Mucosa of descending colon (tissue), 3 donors: ENCODE results near the gene MYO1E. TPM values are rescaled to one million over a fixed set of nuclear protein-coding genes. Genes with fewer than 3 reads are reported as not detected.

ENCODE experiments used
- ATAC-seq: fragments of 200-7000 bp; cut with Tn5 transposase; one replicate; pipeline ENCODE4 v1.9.1; 2020; ENCODE audit warnings: mild to moderate bottlenecking, moderate library complexity
- DNase-seq, 3 donors: peaks; one replicate each; pipeline ENCODE4 v3.0.0-alpha.2; 2020
- H3K36me3 ChIP-seq: fragments of 200-600 bp; one replicate; pipeline ENCODE4 v1.8.0; 2021; ENCODE audit warnings: low read depth, mild to moderate bottlenecking
- H3K4me1 ChIP-seq: fragments of 200-600 bp; one replicate; pipeline ENCODE4 v1.8.0; 2021; ENCODE audit warnings: low read depth, mild to moderate bottlenecking
- H3K4me3 ChIP-seq: fragments of 200-600 bp; one replicate; pipeline ENCODE4 v1.8.0; 2021; ENCODE audit warnings: mild to moderate bottlenecking
- H3K9me3 ChIP-seq: fragments of 200-600 bp; one replicate; pipeline ENCODE4 v1.8.0; 2021; ENCODE audit warnings: mild to moderate bottlenecking
- CTCF ChIP-seq: fragments of 200-600 bp; IDR thresholded peaks from one replicate; pipeline ENCODE4 v1.8.0; 2022; ENCODE audit warnings: antibody characterized with exemption, mild to moderate bottlenecking
- intact Hi-C, 2 donors: fragments of 100-400 bp; cut with DNase I in 1 of 2; cut with micrococcal nuclease in 1 of 2; formaldehyde crosslinking; loops; one replicate each; pipeline versions ENCODE4 v1.11.0 to v1.11.1; 2022; cut with DNase I, micrococcal nuclease
- total RNA-seq, 3 donors: library from RNA; stranded (reverse); fragmentation: NEBNext Ultra II Directional in 2 of 3; extraction: Animal tissue kit (Norgen Biotek cat#: 25700) in 2 of 3; gene quantifications; one replicate each; pipeline versions ENCODE4 v1.2.1 to v1.2.4, GENCODE V29; 2021 to 2023
- donor health status: DM: no; HTN: no; CAD: no; lungs with moderate emphysema.
- donor health status: DM: no; HTN: no; CAD: no.
- donor health status: DM: no; HTN: yes; CAD: no.

MYO1E gene
- total RNA-seq, 3 donors from 2014 or later: 189 to 325 (median 283) TPM

GRCh38 chr15:59185725-59186124 is 186.9 kb downstream of the MYO1E start:
- no peaks in the 10 kb centered on the region for H3K4me1 ChIP-seq
- H3K9me3 ChIP-seq: peaks cover 6% of the 10 kb centered on the region
- intact Hi-C loops: no loop called here
- no peak for ATAC-seq
- no peak overlapping the region for H3K4me3 ChIP-seq
- no peaks in the 10 kb centered on the region for H3K36me3 ChIP-seq
- TF ChIP-seq CTCF: no peak
- DNase-seq: no peak

- H3K4me1 ChIP-seq: no peaks in the 10 kb centered on the region
- intact Hi-C loops: no loop called here
- no peak overlapping the region for H3K4me3 ChIP-seq
- no peak for DNase-seq
- TF ChIP-seq CTCF: no peak
- ATAC-seq: no peak
- H3K36me3 ChIP-seq: no peaks in the 10 kb centered on the region
- peaks cover 6% of the 10 kb centered on the region for H3K9me3 ChIP-seq
Measured at GRCh38 chr15:59180945-59181600, 191.6 kb downstream of the MYO1E start.

GRCh38 chr15:59179717-59180116 is 193.0 kb downstream of the MYO1E start:
- no peaks in the 10 kb centered on the region for H3K36me3 ChIP-seq
- intact Hi-C loops: loop anchor here in 1 of 2 donors (10.0 kb wide), 1 partner anchor 315 kb away; no protein-coding TSS in a partner anchor
- no peak for DNase-seq

GRCh38 chr15:59178151-59178695 is 194.4 kb downstream of the MYO1E start:
- no peak for TF ChIP-seq CTCF
- no peak overlapping the region for H3K4me3 ChIP-seq
- no peaks in the 10 kb centered on the region for H3K36me3 ChIP-seq
- intact Hi-C loops: loop anchor here in 1 of 2 donors (10.0 kb wide), 1 partner anchor 317 kb away; no protein-coding TSS in a partner anchor
- H3K4me1 ChIP-seq: peaks cover 9% of the 10 kb centered on the region
- peaks cover 6% of the 10 kb centered on the region for H3K9me3 ChIP-seq
- DNase-seq: no peak
- ATAC-seq: no peak

More at GRCh38 chr15:59179717-59180116, 193.0 kb downstream of the MYO1E start:
- Histone ChIP-seq H3K4me1 (peaks cover 6% of the 10 kb centered on the region), H3K9me3 (peaks cover 6% of the 10 kb centered on the region), H3K4me3 (no peak overlapping the region)
- no peak for TF ChIP-seq CTCF
- no peak for ATAC-seq

GRCh38 chr15:59177317-59177660 is 195.4 kb downstream of the MYO1E start:
- no peaks in the 10 kb centered on the region for H3K36me3 ChIP-seq
- H3K4me1 ChIP-seq: peaks cover 9% of the 10 kb centered on the region
- H3K9me3 ChIP-seq: peaks cover 3% of the 10 kb centered on the region
- DNase-seq: no peak
- no peak overlapping the region for H3K4me3 ChIP-seq
- no peak for ATAC-seq
- TF ChIP-seq CTCF: no peak
- intact Hi-C loops: loop anchor here in 1 of 2 donors (10.0 kb wide), 1 partner anchor 318 kb away; no protein-coding TSS in a partner anchor
